ENCODE measurements around the gene MIPEP.

MIPEP gene

DNA sequence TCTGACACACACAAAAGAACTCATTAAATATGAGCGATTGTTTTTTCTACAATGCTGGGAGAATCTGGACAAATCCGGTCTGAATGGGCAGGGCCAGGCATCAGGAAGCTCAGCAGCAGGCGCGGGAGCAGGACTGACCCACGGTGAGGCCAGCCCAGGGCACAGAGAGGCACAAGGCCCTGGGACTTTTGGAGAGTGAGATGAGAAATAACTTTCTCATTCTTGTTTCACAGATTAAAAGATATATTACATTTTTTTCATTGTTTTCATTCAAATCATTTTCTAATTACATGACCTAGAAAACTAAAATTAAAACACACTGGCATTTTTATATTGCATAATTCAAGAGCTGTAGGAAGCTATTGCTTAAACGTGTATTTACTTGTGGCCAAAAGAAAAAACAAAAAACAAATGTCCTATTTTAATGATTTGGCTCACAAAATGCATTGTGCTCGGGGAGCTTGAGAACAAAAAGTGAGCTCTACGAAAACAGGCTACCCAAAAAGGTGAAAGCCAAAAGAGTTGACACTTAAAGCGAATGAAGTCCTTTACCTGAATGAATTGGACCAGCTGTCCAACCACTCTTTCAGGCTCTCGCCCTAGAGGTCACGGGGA, 185.8 kb downstream of the MIPEP start:
- POLR2A ChIA-PET: interaction anchor here (0.7 kb wide), 1 partner anchor 30 kb away, joined by 3 read pairs; no protein-coding TSS in a partner anchor
- Histone ChIP-seq H3K9me3 (ENCODE audit: control insufficient read depth, insufficient read depth, low read depth, low read length) (no peaks in the 10 kb centered on the region), H3K36me3 (ENCODE audit: control insufficient read depth in 2 of 2, insufficient read depth in 1 of 2, low read length in 2 of 2) (no peaks in the 10 kb centered on the region), H3K4me1 (ENCODE audit: control insufficient read depth, insufficient read depth, low read length) (no peaks in the 10 kb centered on the region), H3K4me3 (ENCODE audit: low read depth, low read length) (no peak overlapping the region), H3K27ac (ENCODE audit: extremely low read depth, low read depth, low read length) (no peak overlapping the region)
- CTCF ChIA-PET: interaction anchor here (0.6 to 0.7 kb wide), 2 partner anchors 14 to 125 kb away, joined by 4 read pairs; no protein-coding TSS in a partner anchor
- TF ChIP-seq, protein P1, sequence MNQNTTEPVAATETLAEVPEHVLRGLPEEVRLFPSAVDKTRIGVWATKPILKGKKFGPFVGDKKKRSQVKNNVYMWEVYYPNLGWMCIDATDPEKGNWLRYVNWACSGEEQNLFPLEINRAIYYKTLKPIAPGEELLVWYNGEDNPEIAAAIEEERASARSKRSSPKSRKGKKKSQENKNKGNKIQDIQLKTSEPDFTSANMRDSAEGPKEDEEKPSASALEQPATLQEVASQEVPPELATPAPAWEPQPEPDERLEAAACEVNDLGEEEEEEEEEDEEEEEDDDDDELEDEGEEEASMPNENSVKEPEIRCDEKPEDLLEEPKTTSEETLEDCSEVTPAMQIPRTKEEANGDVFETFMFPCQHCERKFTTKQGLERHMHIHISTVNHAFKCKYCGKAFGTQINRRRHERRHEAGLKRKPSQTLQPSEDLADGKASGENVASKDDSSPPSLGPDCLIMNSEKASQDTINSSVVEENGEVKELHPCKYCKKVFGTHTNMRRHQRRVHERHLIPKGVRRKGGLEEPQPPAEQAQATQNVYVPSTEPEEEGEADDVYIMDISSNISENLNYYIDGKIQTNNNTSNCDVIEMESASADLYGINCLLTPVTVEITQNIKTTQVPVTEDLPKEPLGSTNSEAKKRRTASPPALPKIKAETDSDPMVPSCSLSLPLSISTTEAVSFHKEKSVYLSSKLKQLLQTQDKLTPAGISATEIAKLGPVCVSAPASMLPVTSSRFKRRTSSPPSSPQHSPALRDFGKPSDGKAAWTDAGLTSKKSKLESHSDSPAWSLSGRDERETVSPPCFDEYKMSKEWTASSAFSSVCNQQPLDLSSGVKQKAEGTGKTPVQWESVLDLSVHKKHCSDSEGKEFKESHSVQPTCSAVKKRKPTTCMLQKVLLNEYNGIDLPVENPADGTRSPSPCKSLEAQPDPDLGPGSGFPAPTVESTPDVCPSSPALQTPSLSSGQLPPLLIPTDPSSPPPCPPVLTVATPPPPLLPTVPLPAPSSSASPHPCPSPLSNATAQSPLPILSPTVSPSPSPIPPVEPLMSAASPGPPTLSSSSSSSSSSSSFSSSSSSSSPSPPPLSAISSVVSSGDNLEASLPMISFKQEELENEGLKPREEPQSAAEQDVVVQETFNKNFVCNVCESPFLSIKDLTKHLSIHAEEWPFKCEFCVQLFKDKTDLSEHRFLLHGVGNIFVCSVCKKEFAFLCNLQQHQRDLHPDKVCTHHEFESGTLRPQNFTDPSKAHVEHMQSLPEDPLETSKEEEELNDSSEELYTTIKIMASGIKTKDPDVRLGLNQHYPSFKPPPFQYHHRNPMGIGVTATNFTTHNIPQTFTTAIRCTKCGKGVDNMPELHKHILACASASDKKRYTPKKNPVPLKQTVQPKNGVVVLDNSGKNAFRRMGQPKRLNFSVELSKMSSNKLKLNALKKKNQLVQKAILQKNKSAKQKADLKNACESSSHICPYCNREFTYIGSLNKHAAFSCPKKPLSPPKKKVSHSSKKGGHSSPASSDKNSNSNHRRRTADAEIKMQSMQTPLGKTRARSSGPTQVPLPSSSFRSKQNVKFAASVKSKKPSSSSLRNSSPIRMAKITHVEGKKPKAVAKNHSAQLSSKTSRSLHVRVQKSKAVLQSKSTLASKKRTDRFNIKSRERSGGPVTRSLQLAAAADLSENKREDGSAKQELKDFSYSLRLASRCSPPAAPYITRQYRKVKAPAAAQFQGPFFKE (tag by site-specific recombination; IDR thresholded peaks at IDR 0.05; ENCODE audit: borderline replicate concordance): no peak
- TF ChIP-seq ZNF112 (tag by site-specific recombination; IDR thresholded peaks at IDR 0.05) (no peak), GLIS1 (tag by site-specific recombination; IDR thresholded peaks at IDR 0.05) (no peak), ZNF501 (tag by site-specific recombination; IDR thresholded peaks at IDR 0.05) (no peak), ZNF239 (tag by site-specific recombination; IDR thresholded peaks at IDR 0.05) (no peak), ZNF777 (tag by site-specific recombination; IDR thresholded peaks at IDR 0.05; ENCODE audit: borderline replicate concordance) (no peak)

- Histone ChIP-seq H3K27ac (ENCODE audit: extremely low read depth, low read depth, low read length) (no peak overlapping the region), H3K9me3 (ENCODE audit: control insufficient read depth, insufficient read depth, low read depth, low read length) (no peaks in the 10 kb centered on the region), H3K4me1 (ENCODE audit: control insufficient read depth, insufficient read depth, low read length) (no peaks in the 10 kb centered on the region), H3K4me3 (ENCODE audit: low read depth, low read length) (no peak overlapping the region), H3K36me3 (ENCODE audit: control insufficient read depth in 2 of 2, insufficient read depth in 1 of 2, low read length in 2 of 2) (no peaks in the 10 kb centered on the region)
- ChIA-PET POLR2A (no interaction called here), CTCF (interaction anchor here (0.6 to 1.3 kb wide), 2 partner anchors 23 to 81 kb away, joined by 3 read pairs; no protein-coding TSS in a partner anchor)
- TF ChIP-seq, protein P2, sequence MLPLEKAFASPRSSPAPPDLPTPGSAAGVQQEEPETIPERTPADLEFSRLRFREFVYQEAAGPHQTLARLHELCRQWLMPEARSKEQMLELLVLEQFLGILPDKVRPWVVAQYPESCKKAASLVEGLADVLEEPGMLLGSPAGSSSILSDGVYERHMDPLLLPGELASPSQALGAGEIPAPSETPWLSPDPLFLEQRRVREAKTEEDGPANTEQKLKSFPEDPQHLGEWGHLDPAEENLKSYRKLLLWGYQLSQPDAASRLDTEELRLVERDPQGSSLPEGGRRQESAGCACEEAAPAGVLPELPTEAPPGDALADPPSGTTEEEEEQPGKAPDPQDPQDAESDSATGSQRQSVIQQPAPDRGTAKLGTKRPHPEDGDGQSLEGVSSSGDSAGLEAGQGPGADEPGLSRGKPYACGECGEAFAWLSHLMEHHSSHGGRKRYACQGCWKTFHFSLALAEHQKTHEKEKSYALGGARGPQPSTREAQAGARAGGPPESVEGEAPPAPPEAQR (tag by site-specific recombination; IDR thresholded peaks at IDR 0.05): no peak
- TF ChIP-seq ZNF391 (tag by site-specific recombination; IDR thresholded peaks at IDR 0.05; ENCODE audit: borderline replicate concordance, low read depth) (no peak), ZNF530 (tag by site-specific recombination; IDR thresholded peaks at IDR 0.05; ENCODE audit: low read depth) (no peak), GLIS2 (tag by site-specific recombination; IDR thresholded peaks at IDR 0.05) (no peak), ZNF175 (tag by site-specific recombination; IDR thresholded peaks at IDR 0.05) (no peak), ZFP37 (tag by site-specific recombination; IDR thresholded peaks at IDR 0.05) (no peak)
Measured at GRCh38 chr13:23701636-23702035, 187.6 kb downstream of the MIPEP start.

- no peaks in the 10 kb centered on the region for H3K4me1 ChIP-seq (ENCODE audit: control insufficient read depth, insufficient read depth, low read length)
- H3K4me3 ChIP-seq (ENCODE audit: low read depth, low read length): no peak overlapping the region
- POLR2A ChIA-PET: no interaction called here
- CTCF ChIA-PET: interaction anchor here (0.7 to 1.3 kb wide), 2 partner anchors 22 to 234 kb away, joined by 3 read pairs; no protein-coding TSS in a partner anchor
- H3K36me3 ChIP-seq (ENCODE audit: control insufficient read depth in 2 of 2, insufficient read depth in 1 of 2, low read length in 2 of 2): no peaks in the 10 kb centered on the region
- no peak overlapping the region for H3K27ac ChIP-seq (ENCODE audit: extremely low read depth, low read depth, low read length)
- H3K9me3 ChIP-seq (ENCODE audit: control insufficient read depth, insufficient read depth, low read depth, low read length): no peaks in the 10 kb centered on the region
- TF ChIP-seq WT1 (tag by site-specific recombination; IDR thresholded peaks at IDR 0.05) (no peak), BCL11A (tag by site-specific recombination; IDR thresholded peaks at IDR 0.05; ENCODE audit: low read depth) (no peak), ZNF202 (tag by site-specific recombination; IDR thresholded peaks at IDR 0.05; ENCODE audit: borderline replicate concordance) (no peak), KLF1 (tag by site-specific recombination; IDR thresholded peaks at IDR 0.05) (no peak), ZNF140 (tag by site-specific recombination; IDR thresholded peaks at IDR 0.05) (no peak), ZNF560 (tag by site-specific recombination; IDR thresholded peaks at IDR 0.05; ENCODE audit: borderline replicate concordance) (no peak)
- TF ChIP-seq, protein P3, sequence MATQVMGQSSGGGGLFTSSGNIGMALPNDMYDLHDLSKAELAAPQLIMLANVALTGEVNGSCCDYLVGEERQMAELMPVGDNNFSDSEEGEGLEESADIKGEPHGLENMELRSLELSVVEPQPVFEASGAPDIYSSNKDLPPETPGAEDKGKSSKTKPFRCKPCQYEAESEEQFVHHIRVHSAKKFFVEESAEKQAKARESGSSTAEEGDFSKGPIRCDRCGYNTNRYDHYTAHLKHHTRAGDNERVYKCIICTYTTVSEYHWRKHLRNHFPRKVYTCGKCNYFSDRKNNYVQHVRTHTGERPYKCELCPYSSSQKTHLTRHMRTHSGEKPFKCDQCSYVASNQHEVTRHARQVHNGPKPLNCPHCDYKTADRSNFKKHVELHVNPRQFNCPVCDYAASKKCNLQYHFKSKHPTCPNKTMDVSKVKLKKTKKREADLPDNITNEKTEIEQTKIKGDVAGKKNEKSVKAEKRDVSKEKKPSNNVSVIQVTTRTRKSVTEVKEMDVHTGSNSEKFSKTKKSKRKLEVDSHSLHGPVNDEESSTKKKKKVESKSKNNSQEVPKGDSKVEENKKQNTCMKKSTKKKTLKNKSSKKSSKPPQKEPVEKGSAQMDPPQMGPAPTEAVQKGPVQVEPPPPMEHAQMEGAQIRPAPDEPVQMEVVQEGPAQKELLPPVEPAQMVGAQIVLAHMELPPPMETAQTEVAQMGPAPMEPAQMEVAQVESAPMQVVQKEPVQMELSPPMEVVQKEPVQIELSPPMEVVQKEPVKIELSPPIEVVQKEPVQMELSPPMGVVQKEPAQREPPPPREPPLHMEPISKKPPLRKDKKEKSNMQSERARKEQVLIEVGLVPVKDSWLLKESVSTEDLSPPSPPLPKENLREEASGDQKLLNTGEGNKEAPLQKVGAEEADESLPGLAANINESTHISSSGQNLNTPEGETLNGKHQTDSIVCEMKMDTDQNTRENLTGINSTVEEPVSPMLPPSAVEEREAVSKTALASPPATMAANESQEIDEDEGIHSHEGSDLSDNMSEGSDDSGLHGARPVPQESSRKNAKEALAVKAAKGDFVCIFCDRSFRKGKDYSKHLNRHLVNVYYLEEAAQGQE (tag by site-specific recombination; IDR thresholded peaks at IDR 0.05): no peak
Measured at GRCh38 chr13:23701186-23701585, 188.0 kb downstream of the MIPEP start.

Measured in HEK293 (cell line).